Mucosa of stomach (tissue), 1 donor: ENCODE results near the gene KLHL7.
A peak's percentile ranks its signal among the peaks of the same experiment; 100 is the strongest.

Experiments used
- H3K27me3 ChIP-seq: one replicate; pipeline ENCODE4 v1.7.0; 2013; ENCODE audit warnings: mild to moderate bottlenecking, low read length; ENCODE audit not compliant: control insufficient read depth, insufficient read depth
- H3K36me3 ChIP-seq: one replicate; pipeline ENCODE4 v1.7.0; 2013; ENCODE audit warnings: low read length; ENCODE audit not compliant: control insufficient read depth, insufficient read depth
- H3K4me1 ChIP-seq: one replicate; pipeline ENCODE4 v1.7.0; 2013; ENCODE audit warnings: mild to moderate bottlenecking, low read length; ENCODE audit not compliant: control insufficient read depth, insufficient read depth
- H3K4me3 ChIP-seq: one replicate; pipeline ENCODE4 v1.7.0; 2013; ENCODE audit warnings: low read length
- H3K9ac ChIP-seq: one replicate; pipeline ENCODE4 v1.7.0; 2013; ENCODE audit warnings: mild to moderate bottlenecking, low read length, moderate library complexity
- H3K9me3 ChIP-seq: one replicate; pipeline ENCODE4 v1.7.0; 2013; ENCODE audit warnings: mild to moderate bottlenecking, low read length, moderate library complexity; ENCODE audit not compliant: control insufficient read depth
- donor health status: Pancreatic carcinoma.

The KLHL7 gene

GRCh38 chr7:23158546-23158945 lies 53.0 kb downstream of the KLHL7 start:
- no peaks in the 10 kb centered on the region for H3K27me3 ChIP-seq
- H3K4me3 ChIP-seq, result no peak overlapping the region
- H3K4me1 ChIP-seq, result no peaks in the 10 kb centered on the region
- H3K9me3 ChIP-seq, result no peaks in the 10 kb centered on the region
- H3K9ac ChIP-seq, result no peak overlapping the region
- no peaks in the 10 kb centered on the region for H3K36me3 ChIP-seq

GRCh38 chr7:23161482-23161881 lies 55.9 kb downstream of the KLHL7 start:
- Histone ChIP-seq H3K9ac (no peak overlapping the region), H3K36me3 (no peaks in the 10 kb centered on the region), H3K27me3 (no peaks in the 10 kb centered on the region), H3K4me1 (no peaks in the 10 kb centered on the region), H3K9me3 (no peaks in the 10 kb centered on the region), H3K4me3 (no peak overlapping the region)

- H3K4me1 ChIP-seq, result no peaks in the 10 kb centered on the region
- H3K27me3 ChIP-seq, result no peaks in the 10 kb centered on the region
- H3K9ac ChIP-seq, result no peak overlapping the region
- H3K4me3 ChIP-seq, result no peak overlapping the region
- no peaks in the 10 kb centered on the region for H3K9me3 ChIP-seq
- H3K36me3 ChIP-seq, result no peaks in the 10 kb centered on the region
These were observed 59.3 kb downstream of the KLHL7 start for GRCh38 chr7:23164846-23165245.

GRCh38 chr7:23165316-23165715 lies 59.7 kb downstream of the KLHL7 start:
- H3K36me3 ChIP-seq, result no peaks in the 10 kb centered on the region
- no peak overlapping the region for H3K4me3 ChIP-seq
- no peaks in the 10 kb centered on the region for H3K27me3 ChIP-seq
- no peak overlapping the region for H3K9ac ChIP-seq
- H3K9me3 ChIP-seq, result no peaks in the 10 kb centered on the region
- H3K4me1 ChIP-seq, result no peaks in the 10 kb centered on the region

GRCh38 chr7:23167691-23168090 lies 62.1 kb downstream of the KLHL7 start:
- H3K36me3 ChIP-seq, result no peaks in the 10 kb centered on the region
- no peaks in the 10 kb centered on the region for H3K27me3 ChIP-seq
- no peak overlapping the region for H3K4me3 ChIP-seq
- H3K9me3 ChIP-seq, result no peaks in the 10 kb centered on the region
- no peak overlapping the region for H3K9ac ChIP-seq
- H3K4me1 ChIP-seq, result no peaks in the 10 kb centered on the region

- H3K4me1 ChIP-seq, result no peaks in the 10 kb centered on the region
- no peaks in the 10 kb centered on the region for H3K27me3 ChIP-seq
- H3K9me3 ChIP-seq, result no peaks in the 10 kb centered on the region
- no peaks in the 10 kb centered on the region for H3K36me3 ChIP-seq
- H3K4me3 ChIP-seq, result no peak overlapping the region
- no peak overlapping the region for H3K9ac ChIP-seq
These were observed 62.7 kb downstream of the KLHL7 start for GRCh38 chr7:23168111-23168885.

- no peak overlapping the region for H3K4me3 ChIP-seq
- no peak overlapping the region for H3K9ac ChIP-seq
- H3K36me3 ChIP-seq, result no peaks in the 10 kb centered on the region
- H3K27me3 ChIP-seq, result no peaks in the 10 kb centered on the region
- no peaks in the 10 kb centered on the region for H3K4me1 ChIP-seq
- no peaks in the 10 kb centered on the region for H3K9me3 ChIP-seq
These were observed 70.4 kb downstream of the KLHL7 start for GRCh38 chr7:23175938-23176337.

- Histone ChIP-seq H3K4me1 (peaks cover 8% of the 10 kb centered on the region), H3K27me3 (no peaks in the 10 kb centered on the region), H3K9me3 (no peaks in the 10 kb centered on the region), H3K36me3 (no peaks in the 10 kb centered on the region), H3K4me3 (peak within 1 kb of the TSS; percentile 89), H3K9ac (peak within 1 kb of the TSS; percentile 94)
These were observed 76.3 kb downstream of the KLHL7 start, which contains the start of gene NUP42 for GRCh38 chr7:23181684-23182553. Gene NUP42, plus strand, starts transcription at chr7:23182048. Its CDS starts 38 bp downstream, at chr7:23182086.

- H3K4me3 ChIP-seq, result no peak overlapping the region
- H3K4me1 ChIP-seq, result peaks cover 8% of the 10 kb centered on the region
These were observed 77.9 kb downstream of the KLHL7 start for GRCh38 chr7:23183279-23184012.

GRCh38 chr7:23184291-23184690 lies 78.7 kb downstream of the KLHL7 start:
- Histone ChIP-seq H3K9me3 (no peaks in the 10 kb centered on the region), H3K27me3 (no peaks in the 10 kb centered on the region), H3K4me3 (no peak overlapping the region), H3K36me3 (no peaks in the 10 kb centered on the region), H3K4me1 (peaks cover 8% of the 10 kb centered on the region), H3K9ac (no peak overlapping the region)

More at GRCh38 chr7:23183279-23184012, 77.9 kb downstream of the KLHL7 start:
- no peaks in the 10 kb centered on the region for H3K36me3 ChIP-seq
- H3K9ac ChIP-seq, result no peak overlapping the region
- no peaks in the 10 kb centered on the region for H3K27me3 ChIP-seq
- H3K9me3 ChIP-seq, result no peaks in the 10 kb centered on the region

GRCh38 chr7:23184709-23185359 lies 79.2 kb downstream of the KLHL7 start:
- Histone ChIP-seq H3K9me3 (no peaks in the 10 kb centered on the region), H3K4me3 (no peak overlapping the region), H3K9ac (no peak overlapping the region), H3K27me3 (no peaks in the 10 kb centered on the region), H3K4me1 (peaks cover 8% of the 10 kb centered on the region), H3K36me3 (no peaks in the 10 kb centered on the region)
